ENCODE measurements around the gene PSMB10. TPM values are rescaled to one million over a fixed set of nuclear protein-coding genes. Genes with fewer than 3 reads are reported as not detected.

The PSMB10 gene
- total RNA-seq, 4 donors from 2014 or later: 22.9 to 39.7 (median 32.5) TPM

DNA sequence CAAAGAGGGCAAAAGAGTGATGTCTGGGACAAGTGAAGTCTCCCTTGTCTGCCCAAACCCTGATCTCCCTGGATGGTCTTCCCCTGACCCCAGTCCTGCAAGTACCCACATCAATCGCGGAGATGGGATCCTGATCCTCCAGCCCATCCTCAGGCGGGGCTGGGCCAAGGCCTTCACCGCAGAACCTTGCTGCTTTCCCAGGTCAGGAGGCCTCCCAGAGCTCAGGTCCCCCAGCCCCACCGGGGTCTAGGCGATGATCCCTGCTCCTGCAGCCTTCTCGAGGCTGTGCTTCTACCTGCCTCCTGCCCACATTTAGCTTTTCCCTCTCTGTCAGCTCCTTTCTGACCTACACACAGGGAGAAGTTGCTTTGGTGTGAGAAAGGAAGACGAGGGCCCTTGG, 25.5 kb upstream of the PSMB10 start:
- Histone ChIP-seq H3K4me1 (peaks cover 43 to 79% of the 10 kb centered on the region in 2 donors), H3K4me3 (replicated peaks in 1 of 3) (no peak overlapping the region), H3K9me3 (no peaks in the 10 kb centered on the region), H3K27me3 (no peaks in the 10 kb centered on the region), H3K27ac (peak overlapping the region in 2 of 3 donors; percentile 15 to 76), H3K36me3 (peaks cover 23 to 24% of the 10 kb centered on the region in 2 donors)
- DNase-seq: no peak
- intact Hi-C loops (cut with DNase I): no loop called here
- WGBS, 2 donors: 93 to 99% methylated on average over 6 to 8 of the region's 8 CpGs
- TF ChIP-seq POLR2A (IDR thresholded peaks at IDR 0.05): no peak
- no peak for TF ChIP-seq CTCF (IDR thresholded peaks at IDR 0.05)

DNA sequence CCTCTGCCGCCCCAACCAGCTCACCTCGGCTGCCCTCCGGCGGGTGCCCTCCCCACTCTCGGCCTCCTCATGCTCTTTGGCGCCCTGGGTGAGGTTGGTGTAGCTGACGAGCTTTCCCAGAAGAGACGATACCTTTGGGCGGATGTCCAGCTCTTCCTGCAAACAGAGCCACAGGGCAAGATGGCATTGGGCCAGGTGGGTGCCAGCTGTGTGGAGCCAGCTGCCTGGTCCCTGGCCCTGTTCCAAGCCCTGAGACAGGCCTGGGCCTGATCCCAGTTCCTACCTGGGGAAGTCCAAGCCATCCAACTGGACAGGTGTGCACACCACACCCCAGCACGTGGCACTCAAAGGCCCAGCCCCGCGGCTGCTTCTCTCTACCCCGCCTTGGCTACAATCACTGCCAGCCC, 24.9 kb upstream of the PSMB10 start:
- Histone ChIP-seq H3K4me3 (replicated peaks in 1 of 3) (no peak overlapping the region), H3K4me1 (peaks cover 37 to 73% of the 10 kb centered on the region in 2 donors), H3K27ac (peak overlapping the region in 2 of 3 donors; percentile 65 to 76), H3K27me3 (no peaks in the 10 kb centered on the region), H3K36me3 (peaks cover 23 to 24% of the 10 kb centered on the region in 2 donors), H3K9me3 (no peaks in the 10 kb centered on the region)
- WGBS, 2 donors: 49 to 53% methylated on average over 4 to 11 of the region's 13 CpGs
- DNase-seq: peak; percentile 95 to 97
- intact Hi-C loops (cut with DNase I): no loop called here
- TF ChIP-seq POLR2A (IDR thresholded peaks at IDR 0.05) (no peak), CTCF (IDR thresholded peaks at IDR 0.05) (no peak)

GRCh38 chr16:67959536-67960329, 23.1 kb upstream of the PSMB10 start:
- Histone ChIP-seq H3K27me3 (no peaks in the 10 kb centered on the region), H3K27ac (peak overlapping the region; percentile 33 to 76 (median 48)), H3K4me1 (peaks cover 30 to 57% of the 10 kb centered on the region in 2 donors), H3K9me3 (no peaks in the 10 kb centered on the region), H3K36me3 (peaks cover 29 to 31% of the 10 kb centered on the region in 2 donors), H3K4me3 (replicated peaks in 1 of 3) (no peak overlapping the region)
- intact Hi-C loops (cut with DNase I): no loop called here
- peak in 1 of 2 donors; percentile 28 for DNase-seq
- TF ChIP-seq CTCF (IDR thresholded peaks at IDR 0.05) (no peak), POLR2A (IDR thresholded peaks at IDR 0.05) (no peak)
- 72 to 86% methylated on average over 9 to 10 of the region's 11 CpGs for WGBS, 2 donors

- intact Hi-C loops (cut with DNase I): no loop called here
- peaks cover 33 to 42% of the 10 kb centered on the region in 2 donors for H3K36me3 ChIP-seq
- no peaks in the 10 kb centered on the region for H3K9me3 ChIP-seq
- peaks cover 18 to 36% of the 10 kb centered on the region in 2 donors for H3K4me1 ChIP-seq
- no peaks in the 10 kb centered on the region for H3K27me3 ChIP-seq
- no peak for DNase-seq
- WGBS, 2 donors: 98 to 100% methylated on average over 5 to 9 of the region's 9 CpGs
- TF ChIP-seq CTCF (IDR thresholded peaks at IDR 0.05): no peak
- H3K4me3 ChIP-seq (replicated peaks in 1 of 3): no peak overlapping the region
- no peak overlapping the region for H3K27ac ChIP-seq
Measured at GRCh38 chr16:67957622-67958021, 21.0 kb upstream of the PSMB10 start.
